CD8-positive, alpha-beta memory T cell (primary cell): ENCODE results near the gene HOXC13. TPM values are rescaled to one million over a fixed set of nuclear protein-coding genes. Genes with fewer than 3 reads are reported as not detected.
A peak's percentile ranks its signal among the peaks of the same experiment; 100 is the strongest.

ENCODE experiments used
- CTCF ChIA-PET: fragments of 350-600 bp; sonication (Branson Sonifier 250); formaldehyde crosslinking; loops from one replicate; lab custom pipeline; 2021; ENCODE audit warnings: antibody characterized with exemption; lab: Charles Lee
- POLR2A ChIA-PET: fragments of 350-600 bp; sonication (Branson Sonifier 250); formaldehyde crosslinking; loops from one replicate; lab custom pipeline; 2021; ENCODE audit warnings: antibody characterized with exemption; lab: Charles Lee
- DNase-seq, 5 donors: peaks; one replicate each; pipeline versions ENCODE4 v3.0.0 to v3.0.0-alpha.2; 2020 to 2022; ENCODE audit warnings: mixed read lengths in 1 of 5
- H3K27ac ChIP-seq: one replicate; pipeline ENCODE4 v1.7.0; 2013; ENCODE audit warnings: low read depth, mild to moderate bottlenecking, low read length, moderate library complexity
- H3K27me3 ChIP-seq: 2 replicates; pipeline ENCODE4 v1.7.0; 2013; ENCODE audit warnings: low read length, mild to moderate bottlenecking; ENCODE audit not compliant: insufficient read depth, poor library complexity, severe bottlenecking
- H3K36me3 ChIP-seq: 2 replicates; pipeline ENCODE4 v1.7.0; 2013; ENCODE audit warnings: mild to moderate bottlenecking, low read length, moderate library complexity; ENCODE audit not compliant: insufficient read depth
- H3K4me1 ChIP-seq: 2 replicates; pipeline ENCODE4 v1.7.0; 2013; ENCODE audit warnings: mild to moderate bottlenecking, low read length, moderate library complexity; ENCODE audit not compliant: insufficient read depth
- H3K4me3 ChIP-seq: 2 replicates; pipeline ENCODE4 v1.7.0; 2013; ENCODE audit warnings: mild to moderate bottlenecking, low read length
- H3K9me3 ChIP-seq: 2 replicates; pipeline ENCODE4 v1.7.0; 2013; ENCODE audit warnings: mild to moderate bottlenecking, low read length
- H3K27ac Mint-ChIP-seq, 8 donors: one replicate each; pipeline ENCODE4 v1.8.0; 2020 to 2021; ENCODE audit warnings: mixed read lengths in 8 of 8, mild to moderate bottlenecking in 6 of 8, inconsistent platforms in 3 of 8, moderate library complexity in 3 of 8
- H3K27me3 Mint-ChIP-seq, 2 donors: one replicate each; pipeline ENCODE4 v1.8.0; 2020 to 2021; ENCODE audit warnings: mixed read lengths in 2 of 2, mild to moderate bottlenecking in 1 of 2, moderate library complexity in 1 of 2
- H3K36me3 Mint-ChIP-seq, 3 donors: one replicate each; pipeline ENCODE4 v1.8.0; 2020 to 2021; ENCODE audit warnings: mixed read lengths in 3 of 3, inconsistent platforms in 1 of 3, mild to moderate bottlenecking in 1 of 3
- H3K4me1 Mint-ChIP-seq, 3 donors: one replicate each; pipeline ENCODE4 v1.8.0; 2020 to 2021; ENCODE audit warnings: mixed read lengths in 3 of 3, inconsistent platforms in 1 of 3, mild to moderate bottlenecking in 1 of 3
- H3K4me3 Mint-ChIP-seq, 7 donors: one replicate each; pipeline ENCODE4 v1.8.0; 2020 to 2021; ENCODE audit warnings: mixed read lengths in 7 of 7, mild to moderate bottlenecking in 6 of 7, moderate library complexity in 4 of 7, inconsistent platforms in 2 of 7
- H3K9me3 Mint-ChIP-seq, 5 donors: one replicate each; pipeline ENCODE4 v1.8.0; 2020 to 2022; ENCODE audit warnings: mixed read lengths in 5 of 5, mild to moderate bottlenecking in 3 of 5, moderate library complexity in 2 of 5, inconsistent platforms in 1 of 5
- polyA plus RNA-seq: library from polyadenylated mRNA; unstranded; fragments of 300-500 nt; fragmentation: Illumina TruSeq; gene quantifications from one replicate; pipeline ENCODE4 v1.2.3, GENCODE V29; 2021
- total RNA-seq, 2 experiments: library from RNA; stranded (reverse); gene quantifications; one replicate each; pipeline ENCODE4 v1.2.3, GENCODE V29; 2021

HOXC13 gene
- total and polyA plus RNA-seq, 3 experiments from 2014 or later, result not detected

DNA sequence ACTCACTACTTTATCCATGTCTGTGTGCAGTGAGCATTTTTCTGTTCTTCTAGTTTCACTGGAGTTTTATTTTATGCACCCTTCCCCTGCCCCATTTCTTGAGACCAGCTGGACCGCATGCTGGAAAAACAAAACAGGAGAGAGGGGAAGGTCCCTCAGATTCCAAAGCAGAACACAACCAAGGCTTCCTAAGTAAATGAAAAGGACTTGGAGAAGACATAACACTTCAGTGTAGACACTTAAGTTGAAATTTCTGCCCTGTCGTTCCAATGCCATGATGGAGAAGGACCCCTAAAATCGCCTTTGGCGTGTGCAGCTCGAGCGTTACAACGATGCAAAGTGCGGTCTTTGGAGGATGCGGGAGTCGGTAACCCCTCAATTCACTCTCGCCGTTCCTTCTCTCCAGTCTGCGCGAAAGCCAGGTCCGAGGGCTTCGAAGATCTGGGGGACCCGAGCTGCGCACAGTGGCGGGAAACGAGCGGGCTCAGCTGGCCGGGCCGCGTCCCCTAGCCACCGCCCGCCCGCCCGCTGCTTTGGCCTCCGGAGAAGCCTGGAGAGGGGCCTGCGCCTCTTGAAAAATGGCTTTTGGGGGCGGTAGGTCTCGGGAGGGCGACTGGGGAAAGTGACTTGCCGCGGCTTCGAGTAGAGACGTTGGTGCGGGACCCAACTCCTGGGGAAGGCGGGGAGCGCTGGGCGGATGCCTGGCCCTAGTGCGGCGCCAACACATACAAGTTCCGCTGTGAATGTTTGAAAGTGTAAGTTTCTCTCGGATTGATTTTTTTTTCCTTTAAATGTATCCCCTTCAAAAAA lies 11.2 kb upstream of the HOXC13 start:
- peaks cover 70% of the 10 kb centered on the region for H3K27me3 ChIP-seq
- H3K4me3 ChIP-seq, result no peak overlapping the region
- POLR2A ChIA-PET, result interaction anchor here (0.7 kb wide), 1 partner anchor 105 kb away, joined by 3 read pairs; the partner anchor contains the start of gene HOXC5

GRCh38 chr12:53928054-53928835 lies 10.4 kb upstream of the HOXC13 start:
- ChIA-PET CTCF (no interaction called here), POLR2A (interaction anchor here (0.7 kb wide), 1 partner anchor 104 kb away, joined by 3 read pairs; the partner anchor contains the start of gene HOXC5)
- Mint-ChIP-seq H3K27ac (no peak overlapping the region), H3K27me3 (peaks cover 84 to 92% of the 10 kb centered on the region in 2 donors), H3K9me3 (peaks cover 0 to 2% (median 0%) of the 10 kb centered on the region in 5 donors), H3K36me3 (no peaks in the 10 kb centered on the region), H3K4me3 (no peak overlapping the region), H3K4me1 (no peaks in the 10 kb centered on the region)
- Histone ChIP-seq H3K9me3 (no peaks in the 10 kb centered on the region), H3K4me3 (no peak overlapping the region), H3K27me3 (peaks cover 77% of the 10 kb centered on the region), H3K36me3 (no peaks in the 10 kb centered on the region), H3K4me1 (no peaks in the 10 kb centered on the region), H3K27ac (no peak overlapping the region)
- no peak for DNase-seq

More for the DNA sequence above, 11.2 kb upstream of the HOXC13 start:
- Mint-ChIP-seq H3K27me3 (peaks cover 82 to 92% of the 10 kb centered on the region in 2 donors), H3K27ac (no peak overlapping the region), H3K4me3 (peak overlapping the region in 1 of 7 donors; percentile 24), H3K4me1 (no peaks in the 10 kb centered on the region), H3K36me3 (no peaks in the 10 kb centered on the region), H3K9me3 (peaks cover 0 to 2% (median 0%) of the 10 kb centered on the region in 5 donors)
- Histone ChIP-seq H3K36me3 (no peaks in the 10 kb centered on the region), H3K4me1 (no peaks in the 10 kb centered on the region), H3K9me3 (no peaks in the 10 kb centered on the region), H3K27ac (no peak overlapping the region)
- DNase-seq, result no peak
- CTCF ChIA-PET, result no interaction called here

- Mint-ChIP-seq H3K9me3 (peaks cover 0 to 2% (median 0%) of the 10 kb centered on the region in 5 donors), H3K27me3 (peaks cover 83 to 92% of the 10 kb centered on the region in 2 donors), H3K4me3 (no peak overlapping the region), H3K4me1 (no peaks in the 10 kb centered on the region), H3K27ac (no peak overlapping the region), H3K36me3 (no peaks in the 10 kb centered on the region)
- H3K4me1 ChIP-seq, result no peaks in the 10 kb centered on the region
- no peak overlapping the region for H3K4me3 ChIP-seq
- no peaks in the 10 kb centered on the region for H3K9me3 ChIP-seq
- H3K27me3 ChIP-seq, result peaks cover 80% of the 10 kb centered on the region
- H3K36me3 ChIP-seq, result no peaks in the 10 kb centered on the region
- H3K27ac ChIP-seq, result no peak overlapping the region
- ChIA-PET CTCF (no interaction called here), POLR2A (no interaction called here)
- DNase-seq, result no peak
These were observed 9.1 kb upstream of the HOXC13 start for GRCh38 chr12:53929527-53929926.

DNA sequence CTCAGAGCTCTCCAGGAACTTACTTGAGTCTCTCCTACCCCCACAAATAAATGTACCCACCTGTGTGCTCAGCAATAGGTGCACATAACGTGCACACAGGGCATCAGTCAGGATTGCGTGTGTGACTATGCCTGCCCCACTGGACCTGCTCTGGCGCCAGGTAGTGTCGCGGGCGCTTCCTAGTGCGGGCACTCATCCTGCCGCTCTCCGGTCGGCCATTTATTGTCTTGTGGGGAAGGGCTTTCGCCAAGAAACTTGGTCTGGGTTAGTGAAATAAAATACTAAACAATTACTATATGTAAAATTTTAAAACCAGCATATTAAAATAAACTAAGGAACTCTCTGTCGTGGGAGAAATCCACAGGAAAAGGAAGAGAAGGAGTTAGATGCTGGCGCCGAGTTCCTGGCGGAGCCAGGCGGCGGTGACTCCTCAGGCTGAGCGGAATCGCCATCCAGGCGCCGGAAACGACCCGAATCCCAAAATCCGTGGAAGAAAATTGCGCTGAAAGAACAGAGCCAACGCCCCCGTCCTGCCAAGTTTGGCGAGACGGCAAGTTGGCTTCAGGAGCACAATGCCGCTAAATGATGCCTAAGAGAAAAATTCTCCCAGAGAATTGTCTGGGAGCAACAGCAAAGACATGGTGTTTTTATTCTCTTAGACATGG lies 7.9 kb upstream of the HOXC13 start:
- ChIA-PET POLR2A (no interaction called here), CTCF (no interaction called here)
- Mint-ChIP-seq H3K4me1 (peaks cover 7 to 9% (median 8%) of the 10 kb centered on the region in 3 donors), H3K9me3 (peaks cover 0 to 2% (median 0%) of the 10 kb centered on the region in 5 donors), H3K4me3 (no peak overlapping the region), H3K36me3 (no peaks in the 10 kb centered on the region), H3K27ac (no peak overlapping the region), H3K27me3 (peaks cover 86 to 92% of the 10 kb centered on the region in 2 donors)
- Histone ChIP-seq H3K36me3 (no peaks in the 10 kb centered on the region), H3K4me3 (no peak overlapping the region), H3K9me3 (no peaks in the 10 kb centered on the region), H3K27ac (no peak overlapping the region), H3K27me3 (peaks cover 74% of the 10 kb centered on the region), H3K4me1 (peaks cover 7% of the 10 kb centered on the region)
- no peak for DNase-seq

- Mint-ChIP-seq H3K4me1 (peaks cover 8 to 15% (median 12%) of the 10 kb centered on the region in 3 donors), H3K27me3 (peaks cover 87 to 92% of the 10 kb centered on the region in 2 donors), H3K27ac (no peak overlapping the region), H3K36me3 (no peaks in the 10 kb centered on the region), H3K4me3 (no peak overlapping the region), H3K9me3 (peaks cover 0 to 2% (median 0%) of the 10 kb centered on the region in 5 donors)
- H3K4me1 ChIP-seq, result peaks cover 10% of the 10 kb centered on the region
- no peak for DNase-seq
- POLR2A ChIA-PET, result no interaction called here
- peaks cover 74% of the 10 kb centered on the region for H3K27me3 ChIP-seq
- CTCF ChIA-PET, result interaction anchor here (1.3 kb wide), 1 partner anchor 97 kb away, joined by 3 read pairs; no protein-coding TSS in a partner anchor
- H3K4me3 ChIP-seq, result no peak overlapping the region
- no peaks in the 10 kb centered on the region for H3K36me3 ChIP-seq
- no peak overlapping the region for H3K27ac ChIP-seq
- H3K9me3 ChIP-seq, result no peaks in the 10 kb centered on the region
These were observed 6.6 kb upstream of the HOXC13 start for GRCh38 chr12:53931844-53932581.

DNA sequence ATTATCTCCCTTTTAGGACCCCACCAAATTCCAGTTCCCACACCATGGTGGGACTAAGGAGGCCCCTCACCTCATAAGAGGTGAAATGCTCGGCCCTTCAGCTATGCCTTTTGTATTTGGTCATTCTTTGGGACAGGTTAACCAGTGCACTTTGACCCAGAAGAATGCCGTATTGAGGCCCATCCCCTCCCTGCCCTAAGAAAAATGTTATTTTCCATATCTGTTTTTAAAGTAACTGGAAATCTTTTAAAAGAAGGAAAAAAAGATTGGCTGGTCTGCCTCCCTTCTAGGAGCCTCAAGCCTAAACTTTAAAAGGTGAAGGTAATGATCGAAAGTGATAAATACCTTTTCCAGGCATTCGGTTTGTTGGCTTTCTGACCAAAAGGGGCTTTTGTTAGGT lies 5.7 kb upstream of the HOXC13 start:
- Mint-ChIP-seq H3K27ac (peak overlapping the region in 1 of 8 donors; percentile 21), H3K4me3 (no peak overlapping the region), H3K4me1 (peaks cover 10 to 15% (median 12%) of the 10 kb centered on the region in 3 donors), H3K36me3 (no peaks in the 10 kb centered on the region), H3K9me3 (peaks cover 0 to 2% (median 0%) of the 10 kb centered on the region in 5 donors), H3K27me3 (peaks cover 86 to 95% of the 10 kb centered on the region in 2 donors)
- Histone ChIP-seq H3K36me3 (no peaks in the 10 kb centered on the region), H3K4me3 (no peak overlapping the region), H3K4me1 (peaks cover 10% of the 10 kb centered on the region), H3K27ac (no peak overlapping the region), H3K27me3 (peaks cover 74% of the 10 kb centered on the region), H3K9me3 (no peaks in the 10 kb centered on the region)
- DNase-seq, result no peak
- ChIA-PET POLR2A (no interaction called here), CTCF (interaction anchor here (1.3 kb wide), 1 partner anchor 96 kb away, joined by 3 read pairs; no protein-coding TSS in a partner anchor)
